HCT116 (cell line): ENCODE results near the gene NAGK. TPM values are rescaled to one million over a fixed set of nuclear protein-coding genes. Genes with fewer than 3 reads are reported as not detected.

Experiments
- ATAC-seq: fragments of 200-7000 bp; cut with Tn5 transposase; 2 replicates; pipeline ENCODE4 v1.9.1; 2020; ENCODE audit warnings: mild to moderate bottlenecking, moderate library complexity
- BruUV-seq: library from RNA; stranded (reverse); fragments of 400-500 nt; replicated peaks from 2 replicates; lab custom pipeline; 2021; lab: Mats Ljungman, UMichigan
- CTCF ChIA-PET: fragments of 300-600 bp; sonication (Branson Sonifier 250); formaldehyde crosslinking; loops from one replicate; lab custom pipeline; 2021; ENCODE audit warnings: antibody characterized with exemption; lab: Charles Lee
- POLR2A ChIA-PET: fragments of 300-600, 350-600 bp; sonication (Branson Sonifier 250); formaldehyde crosslinking; loops from one replicate; lab custom pipeline; 2021; ENCODE audit warnings: antibody characterized with exemption; lab: Charles Lee
- RAD21 ChIA-PET, 2 experiments: fragments of 300-600 bp; sonication (Branson Sonifier 250); formaldehyde crosslinking; loops; one replicate each; lab custom pipeline; 2023; ENCODE audit warnings: low total read pairs in 2 of 2; ENCODE audit not compliant: uncharacterized antibody in 2 of 2, unreplicated experiment in 2 of 2, low non-redundant PET in 1 of 2; lab: Charles Lee
- DNase-seq: peaks from one replicate; pipeline ENCODE4 v3.0.0-alpha.2; 2010; ENCODE audit warnings: low read depth, low spot score
- H2AFZ ChIP-seq: fragments of 200-600 bp; shearing (Covaris generic), sonication (generic); 2 replicates; pipeline ENCODE4 v1.6.1; 2017; ENCODE audit warnings: low read depth, mixed run types, mixed read lengths, antibody characterized with exemption, low read length; ENCODE audit not compliant: poor library complexity, severe bottlenecking
- H3K27ac ChIP-seq: 2 replicates; pipeline ENCODE4 v1.5.1; 2012; ENCODE audit warnings: low read depth, low read length
- H3K27me3 ChIP-seq: fragments of 200-600 bp; sonication (generic); 2 replicates; pipeline ENCODE4 v1.6.1; 2016; ENCODE audit warnings: mixed run types, low read length, mixed read lengths; ENCODE audit not compliant: insufficient read depth
- H3K36me3 ChIP-seq, 2 experiments: fragments of 200-500 bp in 1 of 2; fragments of 200-600 bp in 1 of 2; sonication (Bioruptor generic) in 1 of 2; sonication (generic) in 1 of 2; 2 replicates each; pipeline versions ENCODE4 v1.5.1 to v1.6.1; 2014 to 2016; ENCODE audit warnings: low read length in 2 of 2, inconsistent platforms in 1 of 2, mixed read lengths in 1 of 2, mixed run types in 1 of 2; ENCODE audit not compliant: insufficient read depth in 2 of 2, control insufficient read depth in 1 of 2
- H3K4me1 ChIP-seq, 2 experiments: fragments of 200-600 bp in 1 of 2; sonication (generic) in 1 of 2; 2 replicates each; pipeline versions ENCODE4 v1.5.1 to v1.6.1; 2012 to 2017; ENCODE audit warnings: low read length in 2 of 2, inconsistent platforms in 1 of 2, mild to moderate bottlenecking in 1 of 2, mixed read lengths in 1 of 2, mixed run types in 1 of 2, moderate library complexity in 1 of 2; ENCODE audit not compliant: insufficient read depth in 2 of 2, control insufficient read depth in 1 of 2
- H3K4me2 ChIP-seq: fragments of 200-600 bp; sonication (generic); 2 replicates; pipeline ENCODE4 v1.6.1; 2017; ENCODE audit warnings: mixed run types, low read length, mixed read lengths
- H3K4me3 ChIP-seq, 2 experiments: fragments of 200-600 bp in 1 of 2; sonication (generic) in 1 of 2; replicated peaks in 1 of 2; 2 replicates each; pipeline ENCODE4 v1.5.1; 2011 to 2016; ENCODE audit warnings: low read length in 2 of 2, control low read depth in 1 of 2, low read depth in 1 of 2, mild to moderate bottlenecking in 1 of 2, mixed read lengths in 1 of 2, mixed run types in 1 of 2
- H3K79me2 ChIP-seq: fragments of 200-600 bp; sonication (generic); 2 replicates; pipeline ENCODE4 v1.6.1; 2017; ENCODE audit warnings: mild to moderate bottlenecking, mixed run types, low read length, moderate library complexity, mixed read lengths; ENCODE audit not compliant: insufficient read depth
- H3K9ac ChIP-seq: fragments of 200-600 bp; sonication (generic); 2 replicates; pipeline ENCODE4 v1.6.1; 2016; ENCODE audit warnings: low read length, mixed read lengths
- H3K9me2 ChIP-seq: fragments of 200-600 bp; sonication (generic), shearing (Covaris generic); 2 replicates; pipeline ENCODE4 v1.6.1; 2017; ENCODE audit warnings: mixed run types, mild to moderate bottlenecking, moderate library complexity; ENCODE audit not compliant: insufficient read depth
- H3K9me3 ChIP-seq, 2 experiments: fragments of 200-500 bp in 1 of 2; fragments of 200-600 bp in 1 of 2; sonication (Bioruptor generic) in 1 of 2; sonication (generic) in 1 of 2; 2 replicates each; pipeline ENCODE4 v1.6.1; 2014 to 2017; ENCODE audit warnings: low read length in 2 of 2, mixed read lengths in 2 of 2, inconsistent platforms in 1 of 2, low read depth in 1 of 2, mild to moderate bottlenecking in 1 of 2, mixed run types in 1 of 2, moderate library complexity in 1 of 2; ENCODE audit not compliant: control insufficient read depth in 1 of 2, insufficient read depth in 1 of 2
- H4K20me1 ChIP-seq: fragments of 200-600 bp; sonication (generic), shearing (Covaris generic); 2 replicates; pipeline ENCODE4 v1.6.1; 2017; ENCODE audit warnings: mixed run types, mild to moderate bottlenecking, moderate library complexity; ENCODE audit not compliant: insufficient read depth
- ELF1 ChIP-seq: IDR thresholded peaks from 2 replicates; pipeline ENCODE4 v1.6.1; 2012; ENCODE audit warnings: low read depth, borderline replicate concordance
- EZH2 ChIP-seq: fragments of 200-600 bp; sonication (generic); IDR thresholded peaks from 2 replicates; pipeline ENCODE4 v1.6.1; 2017; ENCODE audit warnings: antibody characterized with exemption, mixed run types
- EZH2phosphoT487 ChIP-seq: fragments of 200-600 bp; IDR thresholded peaks from 2 replicates; pipeline ENCODE4 v1.6.1; 2018; ENCODE audit warnings: antibody characterized with exemption, borderline replicate concordance
- RAD21 ChIP-seq: IDR thresholded peaks from 2 replicates; pipeline ENCODE4 v1.6.1; 2012; ENCODE audit warnings: low read depth, mild to moderate bottlenecking
- SIN3A ChIP-seq: IDR thresholded peaks from 2 replicates; pipeline ENCODE4 v1.6.1; 2012; ENCODE audit warnings: low read depth
- ZFX ChIP-seq: fragments of 450-650 bp; IDR thresholded peaks from 2 replicates; pipeline ENCODE4 v1.6.1; 2017
- intact Hi-C: fragments of 100-400 bp; cut with micrococcal nuclease; formaldehyde crosslinking; loops from 2 replicates; pipeline ENCODE4 v1.10.0; 2022
- total RNA-seq: library from RNA; stranded (reverse); gene quantifications from one replicate; pipeline ENCODE4 v1.2.1, GENCODE V29; 2021; ENCODE audit not compliant: unreplicated experiment
- TF ChIP-seq, protein P1 (sequence below): IDR thresholded peaks from 2 replicates; pipeline ENCODE4 v1.6.1; 2012; ENCODE audit warnings: low read depth

Gene NAGK
- total RNA-seq, 1 experiment from 2014 or later = 36.8 TPM

DNA sequence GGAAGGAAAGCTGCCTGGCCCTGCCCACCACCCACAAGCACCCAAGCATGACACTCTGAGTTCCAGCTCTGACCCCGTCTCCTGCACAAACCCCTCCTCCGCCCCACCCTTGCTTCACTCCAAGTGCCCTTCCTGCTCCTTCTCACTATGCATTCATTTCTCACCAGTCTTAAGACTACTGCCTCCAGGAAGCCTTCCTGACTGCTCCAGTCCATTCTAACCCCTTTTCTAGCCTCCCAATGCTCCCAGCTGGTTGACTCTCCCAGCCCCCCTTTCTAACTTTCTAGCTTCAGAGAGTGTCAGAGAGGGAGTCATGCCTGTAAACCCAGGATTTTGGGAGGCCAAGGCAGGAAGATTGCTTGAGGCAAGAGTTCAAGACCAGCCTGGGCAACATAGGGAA is 8.2 kb upstream of the NAGK start:
- DNase-seq = no peak

More for the DNA sequence above, 8.2 kb upstream of the NAGK start:
- H3K79me2 ChIP-seq = no peaks in the 10 kb centered on the region
- no peaks in the 10 kb centered on the region for H3K36me3 ChIP-seq
- no peak overlapping the region for H3K27ac ChIP-seq
- H3K27me3 ChIP-seq = no peaks in the 10 kb centered on the region
- BruUV-seq = no TSS peak
- H3K9ac ChIP-seq = no peak overlapping the region
- no peak overlapping the region for H2AFZ ChIP-seq
- peaks cover 0 to 4% of the 10 kb centered on the region in 2 experiments; a peak in 1 of 4 replicates for H3K4me1 ChIP-seq
- no peak overlapping the region for H3K4me2 ChIP-seq
- no peaks in the 10 kb centered on the region for H3K9me3 ChIP-seq
- H3K9me2 ChIP-seq = no peaks in the 10 kb centered on the region
- ChIA-PET CTCF (no interaction called here), RAD21 (no interaction called here), POLR2A (interaction anchor here (1.0 kb wide), 1 partner anchor 8 kb away, joined by 5 read pairs; the partner anchor contains the start of gene NAGK)
- no peak overlapping the region for H3K4me3 ChIP-seq
- TF ChIP-seq EZH2 = no peak
- TF ChIP-seq SIN3A = no peak
- TF ChIP-seq ELF1 = no peak
- no peak for TF ChIP-seq ZFX
- no peak for TF ChIP-seq EZH2phosphoT487
- TF ChIP-seq RAD21 = no peak
- TF ChIP-seq, protein P1, sequence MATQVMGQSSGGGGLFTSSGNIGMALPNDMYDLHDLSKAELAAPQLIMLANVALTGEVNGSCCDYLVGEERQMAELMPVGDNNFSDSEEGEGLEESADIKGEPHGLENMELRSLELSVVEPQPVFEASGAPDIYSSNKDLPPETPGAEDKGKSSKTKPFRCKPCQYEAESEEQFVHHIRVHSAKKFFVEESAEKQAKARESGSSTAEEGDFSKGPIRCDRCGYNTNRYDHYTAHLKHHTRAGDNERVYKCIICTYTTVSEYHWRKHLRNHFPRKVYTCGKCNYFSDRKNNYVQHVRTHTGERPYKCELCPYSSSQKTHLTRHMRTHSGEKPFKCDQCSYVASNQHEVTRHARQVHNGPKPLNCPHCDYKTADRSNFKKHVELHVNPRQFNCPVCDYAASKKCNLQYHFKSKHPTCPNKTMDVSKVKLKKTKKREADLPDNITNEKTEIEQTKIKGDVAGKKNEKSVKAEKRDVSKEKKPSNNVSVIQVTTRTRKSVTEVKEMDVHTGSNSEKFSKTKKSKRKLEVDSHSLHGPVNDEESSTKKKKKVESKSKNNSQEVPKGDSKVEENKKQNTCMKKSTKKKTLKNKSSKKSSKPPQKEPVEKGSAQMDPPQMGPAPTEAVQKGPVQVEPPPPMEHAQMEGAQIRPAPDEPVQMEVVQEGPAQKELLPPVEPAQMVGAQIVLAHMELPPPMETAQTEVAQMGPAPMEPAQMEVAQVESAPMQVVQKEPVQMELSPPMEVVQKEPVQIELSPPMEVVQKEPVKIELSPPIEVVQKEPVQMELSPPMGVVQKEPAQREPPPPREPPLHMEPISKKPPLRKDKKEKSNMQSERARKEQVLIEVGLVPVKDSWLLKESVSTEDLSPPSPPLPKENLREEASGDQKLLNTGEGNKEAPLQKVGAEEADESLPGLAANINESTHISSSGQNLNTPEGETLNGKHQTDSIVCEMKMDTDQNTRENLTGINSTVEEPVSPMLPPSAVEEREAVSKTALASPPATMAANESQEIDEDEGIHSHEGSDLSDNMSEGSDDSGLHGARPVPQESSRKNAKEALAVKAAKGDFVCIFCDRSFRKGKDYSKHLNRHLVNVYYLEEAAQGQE = no peak
- H4K20me1 ChIP-seq = no peaks in the 10 kb centered on the region
- intact Hi-C loops = no loop called here
- no peak for ATAC-seq
